DOHH2 (cell line): ENCODE results near the gene TCFL5.

ENCODE experiments used
- H3F3A ChIP-seq: fragments of 200-600 bp; sonication (generic), shearing (Covaris generic); 2 replicates; pipeline ENCODE4 v1.6.0; 2016; ENCODE audit warnings: antibody characterized with exemption, mild to moderate bottlenecking; ENCODE audit not compliant: control insufficient read depth, insufficient read depth
- H3K27ac ChIP-seq: fragments of 200-600 bp; sonication (generic); 2 replicates; pipeline ENCODE4 v1.5.1; 2014; ENCODE audit warnings: low read depth, mild to moderate bottlenecking, low read length, moderate library complexity
- H3K27me3 ChIP-seq: fragments of 200-600 bp; sonication (generic); 2 replicates; pipeline ENCODE4 v1.6.1; 2014; ENCODE audit warnings: mild to moderate bottlenecking, low read length, mixed read lengths; ENCODE audit not compliant: control insufficient read depth
- H3K36me3 ChIP-seq: fragments of 200-600 bp; sonication (generic); 2 replicates; pipeline ENCODE4 v1.6.1; 2014; ENCODE audit warnings: mild to moderate bottlenecking, low read length, moderate library complexity, mixed read lengths; ENCODE audit not compliant: control insufficient read depth
- H3K4me1 ChIP-seq: fragments of 200-600 bp; sonication (generic); 2 replicates; pipeline ENCODE4 v1.6.1; 2014; ENCODE audit warnings: mild to moderate bottlenecking, low read length, mixed read lengths; ENCODE audit not compliant: control insufficient read depth
- H3K4me2 ChIP-seq: fragments of 200-600 bp; sonication (generic); 2 replicates; pipeline ENCODE4 v1.6.0; 2014; ENCODE audit warnings: mild to moderate bottlenecking, low read length, moderate library complexity
- H3K4me3 ChIP-seq: fragments of 200-600 bp; sonication (generic); 2 replicates; pipeline ENCODE4 v1.5.1; 2014; ENCODE audit warnings: mild to moderate bottlenecking, low read length, mixed read lengths
- H3K79me2 ChIP-seq: fragments of 200-600 bp; sonication (generic); 2 replicates; pipeline ENCODE4 v1.6.1; 2014; ENCODE audit warnings: mild to moderate bottlenecking, low read length, mixed read lengths; ENCODE audit not compliant: control insufficient read depth
- H3K9me2 ChIP-seq: fragments of 200-600 bp; sonication (generic); replicated peaks from 2 replicates; pipeline ENCODE4 v1.6.1; 2014; ENCODE audit warnings: mild to moderate bottlenecking, low read length, mixed read lengths; ENCODE audit not compliant: control insufficient read depth
- H3K9me3 ChIP-seq: fragments of 200-600 bp; sonication (generic); 2 replicates; pipeline ENCODE4 v1.6.1; 2014; ENCODE audit warnings: antibody characterized with exemption, low read length, mixed read lengths; ENCODE audit not compliant: control insufficient read depth, insufficient read depth
- H4K20me1 ChIP-seq: fragments of 200-600 bp; sonication (generic); 2 replicates; pipeline ENCODE4 v1.6.0; 2014; ENCODE audit warnings: low read depth, mild to moderate bottlenecking, antibody characterized with exemption, low read length, moderate library complexity; ENCODE audit not compliant: control insufficient read depth, insufficient read depth
- CTCF ChIP-seq: fragments of 200-600 bp; sonication (generic); IDR thresholded peaks from one replicate; pipeline ENCODE4 v1.5.1; 2014; ENCODE audit warnings: antibody characterized with exemption, mild to moderate bottlenecking, low read depth, low read length; ENCODE audit not compliant: poor library complexity, severe bottlenecking
- EZH2phosphoT487 ChIP-seq: fragments of 200-600 bp; sonication (generic); IDR thresholded peaks from 2 replicates; pipeline ENCODE4 v1.6.1; 2017; ENCODE audit warnings: borderline replicate concordance, mild to moderate bottlenecking, antibody characterized with exemption, low read length, moderate library complexity, mixed read lengths

Gene TCFL5

DNA sequence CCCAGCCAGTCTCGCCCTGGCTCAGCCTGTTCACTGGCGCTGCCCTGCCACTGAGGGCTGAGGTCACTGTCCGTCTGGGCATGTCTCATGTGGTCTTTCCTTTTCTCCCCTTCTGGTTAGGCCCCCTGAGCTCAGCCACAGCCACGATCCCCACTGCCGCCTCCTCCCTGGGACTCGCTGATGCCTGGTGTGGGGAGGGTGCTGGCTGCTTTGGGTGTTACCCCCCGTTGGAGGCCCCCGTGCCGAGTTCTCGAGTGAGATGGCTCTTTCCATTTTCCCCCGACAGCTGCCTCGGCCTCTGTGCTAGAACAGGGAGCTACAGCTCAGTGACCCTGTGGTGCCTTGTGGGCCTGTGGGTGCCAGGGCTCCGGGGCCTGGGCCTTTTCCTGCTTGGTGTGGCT lies 14.9 kb upstream of the TCFL5 start:
- Histone ChIP-seq H3K4me1 (no peaks in the 10 kb centered on the region), H3F3A (peaks cover 16% of the 10 kb centered on the region), H3K9me2 (no peaks in the 10 kb centered on the region), H3K4me3 (no peak overlapping the region), H3K36me3 (no peaks in the 10 kb centered on the region; the same call in 1 of the 2 replicates), H3K9me3 (no peaks in the 10 kb centered on the region), H3K4me2 (no peak overlapping the region), H3K27me3 (0 out of 2 replicates have a peak, but pooled peaks cover 3% of the 10 kb centered on the region), H4K20me1 (0 out of 2 replicates have a peak, but pooled peaks cover 5% of the 10 kb centered on the region), H3K27ac (no peak overlapping the region), H3K79me2 (no peaks in the 10 kb centered on the region)
- TF ChIP-seq EZH2phosphoT487: no peak
- TF ChIP-seq CTCF: no peak

DNA sequence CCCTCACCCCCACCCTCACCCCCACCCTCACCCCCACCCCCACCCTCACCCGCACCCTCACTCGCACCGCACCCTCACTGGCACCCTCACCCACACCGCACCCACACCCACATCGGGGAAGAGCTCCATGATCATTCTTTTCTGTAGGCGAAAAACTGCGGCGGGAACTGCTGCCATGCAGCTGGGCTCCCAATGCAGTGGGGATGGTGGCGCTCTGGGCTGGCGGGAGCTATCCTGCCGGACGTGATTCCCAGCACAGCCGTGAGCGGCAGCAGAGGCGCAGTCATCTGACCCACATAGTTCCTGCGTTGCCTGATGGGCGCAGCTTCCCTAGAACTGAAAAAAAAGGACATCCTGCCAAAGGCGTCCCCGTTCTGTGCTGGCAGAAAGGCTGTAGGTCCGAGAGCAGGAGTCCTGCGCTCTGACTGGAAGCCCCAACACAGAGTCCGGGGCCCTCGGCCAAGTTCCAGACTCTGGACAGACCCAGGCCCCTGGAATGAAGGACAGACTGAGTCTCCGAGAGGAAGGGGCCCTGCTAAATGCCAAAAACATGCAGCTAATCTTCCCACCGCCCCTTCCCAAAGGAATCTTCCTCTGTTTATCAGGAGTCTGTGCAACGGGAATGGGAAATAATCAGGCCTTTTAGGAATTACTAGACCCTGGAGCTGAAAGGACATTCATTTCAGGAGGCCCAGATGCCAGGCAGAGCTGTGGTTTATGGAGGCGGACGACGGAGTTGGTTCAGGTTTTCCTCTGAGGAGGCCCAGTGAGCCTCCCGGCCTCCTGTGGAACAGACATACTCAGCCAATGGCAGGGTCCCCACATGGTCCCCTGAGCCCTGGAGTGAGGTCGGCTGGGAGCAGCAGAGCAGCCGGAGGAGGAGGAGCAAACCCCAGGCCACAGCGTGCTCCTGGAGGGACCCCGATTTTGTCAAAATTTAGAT lies 14.1 kb upstream of the TCFL5 start:
- no peaks in the 10 kb centered on the region for H3K79me2 ChIP-seq
- H4K20me1 ChIP-seq: 0 out of 2 replicates have a peak, but pooled peaks cover 5% of the 10 kb centered on the region
- no peaks in the 10 kb centered on the region for H3K4me1 ChIP-seq
- H3F3A ChIP-seq: peaks cover 16% of the 10 kb centered on the region
- H3K4me3 ChIP-seq: no peak overlapping the region
- no peaks in the 10 kb centered on the region; the same call in 1 of the 2 replicates for H3K36me3 ChIP-seq
- H3K27me3 ChIP-seq: 0 out of 2 replicates have a peak, but pooled peaks cover 3% of the 10 kb centered on the region
- no peaks in the 10 kb centered on the region for H3K9me3 ChIP-seq
- no peak for TF ChIP-seq CTCF
- no peak for TF ChIP-seq EZH2phosphoT487
- no peak overlapping the region for H3K4me2 ChIP-seq
- no peaks in the 10 kb centered on the region for H3K9me2 ChIP-seq
- no peak overlapping the region for H3K27ac ChIP-seq

GRCh38 chr20:62874964-62875344 lies 13.3 kb upstream of the TCFL5 start:
- Histone ChIP-seq H4K20me1 (0 out of 2 replicates have a peak, but pooled peaks cover 5% of the 10 kb centered on the region), H3K36me3 (no peaks in the 10 kb centered on the region), H3F3A (peaks cover 16% of the 10 kb centered on the region), H3K27me3 (0 out of 2 replicates have a peak, but pooled peaks cover 3% of the 10 kb centered on the region), H3K79me2 (no peaks in the 10 kb centered on the region), H3K4me1 (no peaks in the 10 kb centered on the region), H3K9me3 (no peaks in the 10 kb centered on the region), H3K9me2 (no peaks in the 10 kb centered on the region), H3K27ac (no peak overlapping the region), H3K4me3 (no peak overlapping the region), H3K4me2 (no peak overlapping the region)
- TF ChIP-seq EZH2phosphoT487 (no peak), CTCF (no peak)
